K562 (cell line): Measurements from ENCODE around the gene SHISA7. TPM values are rescaled to one million over a fixed set of nuclear protein-coding genes. Genes with fewer than 3 reads are reported as not detected.

ENCODE experiments used
- COPS2 ChIP-seq: fragments of 450-650 bp; conservative IDR thresholded peaks from 2 replicates; pipeline ENCODE4 v1.6.1; 2016; ENCODE audit warnings: mild to moderate bottlenecking, moderate library complexity
- CSDE1 ChIP-seq, 2 experiments: fragments of 450-650 bp; IDR thresholded peaks; 2 replicates each; pipeline ENCODE4 v1.6.1; 2016; ENCODE audit warnings: mild to moderate bottlenecking in 1 of 2
- FOS ChIP-seq: IDR thresholded peaks from 3 replicates; pipeline ENCODE4 v1.6.1; 2011; ENCODE audit not compliant: insufficient read length; ENCODE audit errors: extremely low read depth
- FOXK2 ChIP-seq, 2 experiments: fragments of 450-650 bp; IDR thresholded peaks in 1 of 2; conservative IDR thresholded peaks in 1 of 2; 2 replicates each; pipeline ENCODE4 v1.6.1; 2016; ENCODE audit warnings: low read depth in 2 of 2, mild to moderate bottlenecking in 1 of 2
- GABPB1 ChIP-seq: sonication (generic); formaldehyde crosslinking; IDR thresholded peaks from 2 replicates; pipeline ENCODE4 v1.8.0; 2022; ENCODE audit warnings: mild to moderate bottlenecking, missing genetic modification reagents
- HDAC2 ChIP-seq: fragments of 450-650 bp; IDR thresholded peaks from 2 replicates; pipeline ENCODE4 v1.6.1; 2016; ENCODE audit warnings: mild to moderate bottlenecking
- LCOR ChIP-seq: sonication (generic); formaldehyde crosslinking; IDR thresholded peaks from 2 replicates; pipeline ENCODE4 v1.8.0; 2022; ENCODE audit warnings: mild to moderate bottlenecking, missing genetic modification reagents
- MTA3 ChIP-seq: fragments of 450-650 bp; formaldehyde crosslinking; IDR thresholded peaks from 2 replicates; pipeline ENCODE4 v1.6.1; 2017; ENCODE audit warnings: mild to moderate bottlenecking, borderline replicate concordance
- MXI1 ChIP-seq: IDR thresholded peaks from 2 replicates; pipeline ENCODE4 v1.6.1; 2011; ENCODE audit warnings: low read depth, mild to moderate bottlenecking, improper control_type of control experiment, low read length
- NCOA6 ChIP-seq: fragments of 450-650 bp; IDR thresholded peaks from 2 replicates; pipeline ENCODE4 v1.6.1; 2017; ENCODE audit warnings: mild to moderate bottlenecking
- NFRKB ChIP-seq: fragments of 450-650 bp; IDR thresholded peaks from 2 replicates; pipeline ENCODE4 v1.6.1; 2016; ENCODE audit warnings: low read depth
- NR2C1 ChIP-seq, 2 experiments: fragments of 450-650 bp; IDR thresholded peaks; 2 replicates each; pipeline ENCODE4 v1.6.1; 2017; ENCODE audit warnings: mild to moderate bottlenecking in 2 of 2, antibody characterized with exemption in 1 of 2, inconsistent platforms in 1 of 2, missing compliant biosample characterization in 1 of 2, missing genetic modification characterization in 1 of 2
- SREBF1 ChIP-seq: fragments of 150-350 bp; IDR thresholded peaks from 2 replicates; pipeline ENCODE4 v1.6.1; 2014; ENCODE audit warnings: antibody characterized with exemption, low read depth, low read length, borderline replicate concordance
- TBP ChIP-seq: optimal IDR thresholded peaks from 2 replicates; pipeline ENCODE3; 2011; ENCODE audit warnings: low read depth, low read length, improper control_type of control experiment
- TCF7 ChIP-seq: sonication (generic); IDR thresholded peaks from 2 replicates; pipeline ENCODE4 v1.6.1; 2016; ENCODE audit warnings: antibody characterized with exemption, borderline replicate concordance
- U2AF2 ChIP-seq: fragments of 200-400 bp; formaldehyde crosslinking; optimal IDR thresholded peaks from 2 replicates; pipeline ENCODE3; 2017; ENCODE audit warnings: low read depth, mild to moderate bottlenecking, low read length
- ZKSCAN8 ChIP-seq: fragments of 200-800 bp; sonication (Bioruptor generic); IDR thresholded peaks from 2 replicates; pipeline ENCODE4 v1.6.1; 2016; ENCODE audit warnings: missing genetic modification characterization, missing compliant biosample characterization
- ZNF197 ChIP-seq: fragments of 200-800 bp; sonication (Bioruptor generic); IDR thresholded peaks from 2 replicates; pipeline ENCODE4 v1.6.1; 2016; ENCODE audit warnings: low read depth, missing genetic modification characterization, missing compliant biosample characterization
- ZZZ3 ChIP-seq: fragments of 450-650 bp; IDR thresholded peaks from 2 replicates; pipeline ENCODE4 v1.6.1; 2016; ENCODE audit warnings: antibody characterized with exemption, mild to moderate bottlenecking, moderate library complexity
- polyA plus RNA-seq, 8 experiments: library from polyadenylated mRNA; depleted of rRNA in 4 of 8; stranded (reverse) in 5 of 8; unstranded in 3 of 8; fragments of >200 nt; fragmentation: Nextera tagmentation in 2 of 8; fragmentation: Illumina TruSeq in 1 of 8; extraction: Ambion mirVana in 2 of 8; extraction: Trizol in 1 of 8; gene quantifications; 2 replicates each; pipeline versions ENCODE4 v1.2.1 to v1.2.3, GENCODE V29; 2011 to 2014; ENCODE audit warnings: inconsistent platforms in 1 of 8, missing spikeins in 1 of 8
- total RNA-seq, 7 experiments: library from RNA; depleted of rRNA in 6 of 7; stranded (reverse); fragments of >200 nt in 6 of 7; fragmentation: Illumina TruSeq in 2 of 7; extraction: Trizol in 2 of 7; gene quantifications; 2 replicates each; pipeline versions ENCODE4 v1.2.1 to v1.2.3, GENCODE V29; 2011 to 2021; ENCODE audit warnings: low replicate concordance in 1 of 7
- TF ChIP-seq, protein P1 (sequence below): fragments of 250-450 bp; sonication (Bioruptor Pico); IDR thresholded peaks from 2 replicates; pipeline ENCODE4 v1.5.1; 2021; ENCODE audit warnings: mild to moderate bottlenecking
- TF ChIP-seq, protein P2 (sequence below): fragments of 450-650 bp; IDR thresholded peaks from 2 replicates; pipeline ENCODE4 v1.6.1; 2016; ENCODE audit warnings: antibody characterized with exemption
- TF ChIP-seq, protein P3 (sequence below): sonication (generic); formaldehyde crosslinking; IDR thresholded peaks from 2 replicates; pipeline ENCODE4 v1.5.0; 2020; ENCODE audit warnings: missing genetic modification reagents
- TF ChIP-seq, protein P4 (sequence below): sonication (generic); formaldehyde crosslinking; IDR thresholded peaks from 2 replicates; pipeline ENCODE4 v1.8.0; 2022; ENCODE audit warnings: mild to moderate bottlenecking, missing genetic modification reagents, borderline replicate concordance

The SHISA7 gene
- total and polyA plus RNA-seq, 9 of the 15 experiments (the other 6 are each of a cell fraction or from before 2014, with no cell fraction given) = 0.01 to 0.40 (median 0.07) TPM

DNA sequence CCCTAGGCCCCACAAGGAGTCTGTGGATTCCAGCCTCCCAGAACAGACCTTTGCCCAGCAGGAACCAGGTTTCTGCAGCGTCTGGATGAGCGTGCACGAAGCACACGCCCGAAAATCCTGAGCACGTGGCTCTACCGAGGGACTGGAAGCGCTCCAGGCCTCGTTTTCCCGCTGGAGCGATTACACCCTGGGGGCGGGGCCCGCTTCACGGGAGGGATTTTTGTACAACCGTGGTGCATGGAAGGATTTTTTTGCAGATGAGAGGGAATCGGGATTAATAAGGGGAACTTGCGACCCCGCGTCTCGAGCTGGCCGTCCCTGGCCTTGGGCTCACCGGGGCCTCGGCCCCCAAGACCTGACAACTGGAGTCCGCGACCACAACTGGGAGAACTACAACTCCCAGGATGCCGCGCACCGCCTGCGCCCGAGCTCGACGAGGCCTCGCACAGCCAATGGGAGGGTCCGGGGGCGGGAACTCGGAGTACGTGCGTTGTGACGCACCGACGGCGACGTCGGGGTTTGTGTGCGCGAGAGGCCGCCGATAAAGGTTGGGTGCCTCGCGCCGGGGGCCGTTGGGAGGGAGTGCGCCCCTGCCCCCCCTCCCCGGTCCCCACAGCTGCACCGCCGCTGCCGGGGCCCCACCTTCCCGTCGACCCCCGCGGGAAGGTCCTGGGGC lies 33.1 kb upstream of the SHISA7 start, which contains the start of gene ZNF628 (continued):
- peak; percentile 61 for TF ChIP-seq FOS
- peak; percentile 56 for TF ChIP-seq TBP
- TF ChIP-seq, protein P1, sequence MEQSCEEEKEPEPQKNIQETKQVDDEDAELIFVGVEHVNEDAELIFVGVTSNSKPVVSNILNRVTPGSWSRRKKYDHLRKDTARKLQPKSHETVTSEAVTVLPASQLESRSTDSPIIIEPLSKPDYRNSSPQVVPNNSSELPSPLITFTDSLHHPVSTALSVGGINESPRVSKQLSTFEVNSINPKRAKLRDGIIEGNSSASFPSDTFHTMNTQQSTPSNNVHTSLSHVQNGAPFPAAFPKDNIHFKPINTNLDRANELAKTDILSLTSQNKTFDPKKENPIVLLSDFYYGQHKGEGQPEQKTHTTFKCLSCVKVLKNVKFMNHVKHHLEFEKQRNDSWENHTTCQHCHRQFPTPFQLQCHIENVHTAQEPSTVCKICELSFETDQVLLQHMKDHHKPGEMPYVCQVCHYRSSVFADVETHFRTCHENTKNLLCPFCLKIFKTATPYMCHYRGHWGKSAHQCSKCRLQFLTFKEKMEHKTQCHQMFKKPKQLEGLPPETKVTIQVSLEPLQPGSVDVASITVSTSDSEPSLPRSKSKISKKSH = no peak
- TF ChIP-seq, protein P2, sequence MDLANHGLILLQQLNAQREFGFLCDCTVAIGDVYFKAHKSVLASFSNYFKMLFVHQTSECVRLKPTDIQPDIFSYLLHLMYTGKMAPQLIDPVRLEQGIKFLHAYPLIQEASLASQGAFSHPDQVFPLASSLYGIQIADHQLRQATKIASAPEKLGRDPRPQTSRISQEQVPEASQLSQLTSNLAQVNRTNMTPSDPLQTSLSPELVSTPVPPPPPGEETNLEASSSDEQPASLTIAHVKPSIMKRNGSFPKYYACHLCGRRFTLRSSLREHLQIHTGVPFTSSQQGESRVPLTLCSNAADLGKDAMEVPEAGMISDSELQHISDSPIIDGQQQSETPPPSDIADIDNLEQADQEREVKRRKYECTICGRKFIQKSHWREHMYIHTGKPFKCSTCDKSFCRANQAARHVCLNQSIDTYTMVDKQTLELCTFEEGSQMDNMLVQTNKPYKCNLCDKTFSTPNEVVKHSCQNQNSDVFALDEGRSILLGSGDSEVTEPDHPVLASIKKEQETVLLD = peak; percentile 99
- peak in 1 of 2 experiments; percentile 65; a peak in 1 of 4 replicates for TF ChIP-seq CSDE1 (IDR thresholded peaks at IDR 0.05)
- peak; percentile 77; the same call in 1 of the 2 replicates for TF ChIP-seq HDAC2
- TF ChIP-seq MTA3 = peak; percentile 71; the same call in 1 of the 2 replicates
- TF ChIP-seq NCOA6 = peak; percentile 97
- no peak for TF ChIP-seq ZZZ3
- TF ChIP-seq, protein P3, sequence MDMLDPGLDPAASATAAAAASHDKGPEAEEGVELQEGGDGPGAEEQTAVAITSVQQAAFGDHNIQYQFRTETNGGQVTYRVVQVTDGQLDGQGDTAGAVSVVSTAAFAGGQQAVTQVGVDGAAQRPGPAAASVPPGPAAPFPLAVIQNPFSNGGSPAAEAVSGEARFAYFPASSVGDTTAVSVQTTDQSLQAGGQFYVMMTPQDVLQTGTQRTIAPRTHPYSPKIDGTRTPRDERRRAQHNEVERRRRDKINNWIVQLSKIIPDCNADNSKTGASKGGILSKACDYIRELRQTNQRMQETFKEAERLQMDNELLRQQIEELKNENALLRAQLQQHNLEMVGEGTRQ (CRISPR knock-in tag) = peak; percentile 49; the same call in 1 of the 2 replicates
- TF ChIP-seq NR2C1 (IDR thresholded peaks at IDR 0.05) = no peak
- peak; percentile 39 for TF ChIP-seq NR2C1 (tag; IDR thresholded peaks at IDR 0.05)
- peak; percentile 96 for TF ChIP-seq LCOR (CRISPR knock-in tag)
- TF ChIP-seq GABPB1 (CRISPR knock-in tag) = peak; percentile 82
- TF ChIP-seq ZKSCAN8 (CRISPR knock-in tag) = no peak
- TF ChIP-seq TCF7 = peak; percentile 22; the same call in 1 of the 2 replicates
- TF ChIP-seq ZNF197 (CRISPR knock-in tag) = peak; percentile 38; the same call in 1 of the 2 replicates
- TF ChIP-seq, protein P4, sequence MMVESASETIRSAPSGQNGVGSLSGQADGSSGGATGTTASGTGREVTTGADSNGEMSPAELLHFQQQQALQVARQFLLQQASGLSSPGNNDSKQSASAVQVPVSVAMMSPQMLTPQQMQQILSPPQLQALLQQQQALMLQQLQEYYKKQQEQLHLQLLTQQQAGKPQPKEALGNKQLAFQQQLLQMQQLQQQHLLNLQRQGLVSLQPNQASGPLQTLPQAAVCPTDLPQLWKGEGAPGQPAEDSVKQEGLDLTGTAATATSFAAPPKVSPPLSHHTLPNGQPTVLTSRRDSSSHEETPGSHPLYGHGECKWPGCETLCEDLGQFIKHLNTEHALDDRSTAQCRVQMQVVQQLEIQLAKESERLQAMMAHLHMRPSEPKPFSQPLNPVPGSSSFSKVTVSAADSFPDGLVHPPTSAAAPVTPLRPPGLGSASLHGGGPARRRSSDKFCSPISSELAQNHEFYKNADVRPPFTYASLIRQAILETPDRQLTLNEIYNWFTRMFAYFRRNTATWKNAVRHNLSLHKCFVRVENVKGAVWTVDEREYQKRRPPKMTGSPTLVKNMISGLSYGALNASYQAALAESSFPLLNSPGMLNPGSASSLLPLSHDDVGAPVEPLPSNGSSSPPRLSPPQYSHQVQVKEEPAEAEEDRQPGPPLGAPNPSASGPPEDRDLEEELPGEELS (CRISPR knock-in tag) = peak; percentile 92; the same call in 1 of the 2 replicates
- TF ChIP-seq NFRKB = peak; percentile 76
- TF ChIP-seq FOXK2 (conservative IDR thresholded peaks at IDR 0.05 in 1 of 2, IDR thresholded peaks at IDR 0.05 in 1 of 2; ENCODE audit: low read depth in 2 of 2) = peak in 1 of 2 experiments; percentile 42; a peak in 2 of 4 replicates
- no peak for TF ChIP-seq COPS2
- TF ChIP-seq U2AF2 = no peak
- peak; percentile 67; the same call in 1 of the 2 replicates for TF ChIP-seq SREBF1
- TF ChIP-seq MXI1 = peak; percentile 33; the same call in 1 of the 2 replicates
